COLO668 (cell line): ENCODE results near the gene PLA2G3.

ENCODE experiments used
- DNase-seq: peaks from one replicate; lab custom pipeline; 2025; ENCODE audit not compliant: unreplicated experiment; lab: John Stamatoyannopoulos, UW

Gene PLA2G3

GRCh38 chr22:31148953-31149627 is 8.8 kb upstream of the PLA2G3 start:
- peak; percentile 61 for DNase-seq

GRCh38 chr22:31148488-31148887 is 8.2 kb upstream of the PLA2G3 start:
- DNase-seq, result no peak

- no peak for DNase-seq
Measured at GRCh38 chr22:31144223-31144622, 3.9 kb upstream of the PLA2G3 start.

GRCh38 chr22:31143537-31143936 is 3.2 kb upstream of the PLA2G3 start:
- DNase-seq, result no peak

- DNase-seq, result no peak
Measured at GRCh38 chr22:31143038-31143437, 2.7 kb upstream of the PLA2G3 start.

- no peak for DNase-seq
Measured at GRCh38 chr22:31142285-31142684, 2.0 kb upstream of the PLA2G3 start.

- DNase-seq, result no peak
Measured at GRCh38 chr22:31141551-31141950, 1.2 kb upstream of the PLA2G3 start.

- DNase-seq, result no peak
Measured at GRCh38 chr22:31140746-31141145, 438 bp upstream of the PLA2G3 start.

- no peak for DNase-seq
Measured at GRCh38 chr22:31139066-31139465, 1.2 kb downstream of the PLA2G3 start.

GRCh38 chr22:31138126-31138525 is 2.2 kb downstream of the PLA2G3 start:
- DNase-seq, result no peak

- no peak for DNase-seq
Measured at GRCh38 chr22:31137721-31138120, 2.6 kb downstream of the PLA2G3 start.

GRCh38 chr22:31136711-31137110 is 3.6 kb downstream of the PLA2G3 start:
- no peak for DNase-seq

- DNase-seq, result no peak
Measured at GRCh38 chr22:31136155-31136554, 4.2 kb downstream of the PLA2G3 start.

GRCh38 chr22:31135706-31136105 is 4.6 kb downstream of the PLA2G3 start:
- no peak for DNase-seq

- no peak for DNase-seq
Measured at GRCh38 chr22:31134688-31135087, 5.6 kb downstream of the PLA2G3 start.

GRCh38 chr22:31133911-31134310 is 6.4 kb downstream of the PLA2G3 start:
- DNase-seq, result no peak

GRCh38 chr22:31130873-31131272 is 9.4 kb downstream of the PLA2G3 start:
- DNase-seq, result no peak

- no peak for DNase-seq
Measured at GRCh38 chr22:31128156-31128555, 12.2 kb downstream of the PLA2G3 start.

GRCh38 chr22:31127181-31127772 is 13.0 kb downstream of the PLA2G3 start:
- DNase-seq, result no peak

GRCh38 chr22:31126869-31127175 is 13.5 kb downstream of the PLA2G3 start:
- no peak for DNase-seq

GRCh38 chr22:31126128-31126868 is 14.0 kb downstream of the PLA2G3 start:
- DNase-seq, result no peak

GRCh38 chr22:31125521-31126117 is 14.7 kb downstream of the PLA2G3 start:
- DNase-seq, result no peak
